Measurements from ENCODE around the gene MRTFA. TPM values are rescaled to one million over a fixed set of nuclear protein-coding genes. Genes with fewer than 3 reads are reported as not detected.

The MRTFA gene
- total and polyA plus RNA-seq, 2 donors, result 22.3 to 37.6 TPM

DNA sequence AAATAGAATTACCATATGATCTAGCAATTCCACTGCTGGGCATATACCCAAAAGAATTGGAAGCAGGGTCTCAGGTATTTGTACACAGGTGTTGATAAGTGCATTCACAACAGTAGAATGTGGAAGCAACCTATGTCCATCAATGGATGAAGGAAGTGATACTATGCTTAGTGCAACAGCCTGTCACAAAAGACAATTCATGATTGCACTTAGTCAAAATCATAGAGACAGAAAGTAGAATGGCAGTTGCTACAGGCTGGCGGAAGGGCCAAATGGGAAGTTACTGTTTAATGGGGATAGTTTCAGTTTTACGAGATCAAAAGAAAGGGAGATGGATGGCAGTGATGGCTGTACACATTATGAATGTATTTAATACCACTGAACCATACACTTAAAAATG lies 224.1 kb downstream of the MRTFA start:
- WGBS, result 92% methylated on average over 2 of the region's 2 CpGs
- H3K4me1 ChIP-seq (ENCODE audit: insufficient read depth), result no peaks in the 10 kb centered on the region
- H3K27ac ChIP-seq (ENCODE audit: low read depth), result no peak overlapping the region
- no peak overlapping the region for H3K4me3 ChIP-seq (ENCODE audit: low read depth, low read length)
- peaks cover 3% of the 10 kb centered on the region for H3K36me3 ChIP-seq (ENCODE audit: insufficient read depth)
- no peak for DNase-seq (ENCODE audit: extremely low spot score)

DNA sequence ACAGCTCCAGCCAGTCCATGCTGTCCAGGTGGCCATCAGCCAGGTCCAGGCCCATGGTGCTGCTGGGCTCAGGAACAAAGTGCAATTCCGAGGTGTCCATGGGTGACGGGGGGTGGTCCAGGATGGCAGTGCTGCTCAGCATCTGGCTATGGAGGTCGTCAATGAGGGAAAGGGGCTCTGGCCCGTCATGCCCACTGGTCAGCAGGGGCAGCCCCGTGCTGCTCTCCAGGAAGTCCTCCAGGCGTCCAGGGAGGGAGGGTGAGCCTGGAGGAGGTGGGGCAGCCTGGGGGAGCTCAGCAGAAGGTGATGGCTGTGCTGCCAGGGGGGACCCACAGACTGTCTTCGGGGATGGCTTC lies 225.0 kb downstream of the MRTFA start:
- Histone ChIP-seq H3K4me3 (ENCODE audit: low read depth, low read length) (no peak overlapping the region), H3K36me3 (ENCODE audit: insufficient read depth) (peaks cover 3% of the 10 kb centered on the region), H3K4me1 (ENCODE audit: insufficient read depth) (no peaks in the 10 kb centered on the region), H3K27ac (ENCODE audit: low read depth) (no peak overlapping the region)
- 77% methylated on average over 7 of the region's 7 CpGs for WGBS
- DNase-seq (ENCODE audit: extremely low spot score), result no peak

DNA sequence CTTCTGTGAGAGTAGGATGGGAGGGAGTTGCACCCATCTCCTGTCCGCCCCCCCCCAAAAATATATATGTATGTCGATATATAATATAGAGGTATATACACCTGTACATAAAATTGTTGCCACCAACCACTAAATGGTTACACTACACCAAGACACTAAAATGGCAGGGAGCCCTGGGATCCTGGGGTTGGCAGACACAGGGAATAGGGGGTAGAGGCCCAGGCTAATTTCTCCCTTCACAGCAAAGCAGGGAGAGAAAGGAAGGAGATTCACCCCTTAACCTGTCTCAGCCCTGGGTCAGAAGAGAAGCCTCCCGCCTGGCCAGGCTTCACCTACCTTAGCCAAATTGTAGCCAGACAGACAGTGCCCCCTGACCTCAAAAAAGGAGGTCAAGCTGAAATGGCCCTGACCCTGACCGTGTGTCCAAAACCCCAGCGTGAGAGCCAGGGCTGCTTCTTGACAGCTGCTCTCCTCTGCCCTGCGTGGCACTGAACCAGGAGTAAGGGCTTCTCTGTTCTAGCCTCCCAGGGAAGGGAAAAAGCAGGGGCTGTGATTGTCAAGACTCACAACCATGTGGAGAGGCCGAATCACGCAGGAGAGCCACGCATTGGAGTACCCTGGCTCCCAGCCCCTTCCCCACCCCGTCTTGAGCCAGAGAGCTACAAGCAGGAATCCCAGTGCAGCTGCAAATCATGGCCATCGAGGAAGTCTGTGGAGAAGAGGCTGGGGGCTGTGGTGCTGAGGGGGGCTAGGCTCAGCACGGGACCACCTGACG lies 225.6 kb downstream of the MRTFA start:
- no peak for DNase-seq (ENCODE audit: extremely low spot score)
- Histone ChIP-seq H3K4me1 (ENCODE audit: insufficient read depth) (no peaks in the 10 kb centered on the region), H3K4me3 (ENCODE audit: low read depth, low read length) (no peak overlapping the region), H3K36me3 (ENCODE audit: insufficient read depth) (peaks cover 1% of the 10 kb centered on the region), H3K27ac (ENCODE audit: low read depth) (no peak overlapping the region)
- 85% methylated on average over 13 of the region's 13 CpGs for WGBS

DNA sequence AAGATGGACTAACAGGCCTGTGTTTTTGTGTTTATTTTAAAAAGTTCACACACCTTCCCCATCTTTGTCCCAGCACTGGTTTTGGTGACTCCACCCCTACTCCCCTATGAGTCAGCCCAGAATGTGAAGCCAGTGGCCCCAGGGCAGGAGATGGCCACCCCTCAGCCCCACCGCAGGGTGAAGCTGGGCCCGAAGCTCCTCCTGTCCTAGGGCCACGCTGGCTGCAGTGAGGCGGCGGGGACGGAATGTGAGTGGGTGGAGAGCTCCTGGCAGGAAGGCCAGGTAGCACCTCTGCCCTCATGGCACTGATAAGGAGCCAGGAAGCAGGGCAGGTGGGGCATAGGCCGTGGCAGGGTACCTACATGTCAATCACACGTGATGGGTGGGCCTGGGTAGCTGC lies 226.2 kb downstream of the MRTFA start:
- no peak for DNase-seq (ENCODE audit: extremely low spot score)
- peaks cover 1% of the 10 kb centered on the region for H3K36me3 ChIP-seq (ENCODE audit: insufficient read depth)
- H3K4me1 ChIP-seq (ENCODE audit: insufficient read depth), result no peaks in the 10 kb centered on the region
- H3K4me3 ChIP-seq (ENCODE audit: low read depth, low read length), result no peak overlapping the region
- H3K27ac ChIP-seq (ENCODE audit: low read depth), result no peak overlapping the region
- WGBS, result 88% methylated on average over 8 of the region's 8 CpGs

DNA sequence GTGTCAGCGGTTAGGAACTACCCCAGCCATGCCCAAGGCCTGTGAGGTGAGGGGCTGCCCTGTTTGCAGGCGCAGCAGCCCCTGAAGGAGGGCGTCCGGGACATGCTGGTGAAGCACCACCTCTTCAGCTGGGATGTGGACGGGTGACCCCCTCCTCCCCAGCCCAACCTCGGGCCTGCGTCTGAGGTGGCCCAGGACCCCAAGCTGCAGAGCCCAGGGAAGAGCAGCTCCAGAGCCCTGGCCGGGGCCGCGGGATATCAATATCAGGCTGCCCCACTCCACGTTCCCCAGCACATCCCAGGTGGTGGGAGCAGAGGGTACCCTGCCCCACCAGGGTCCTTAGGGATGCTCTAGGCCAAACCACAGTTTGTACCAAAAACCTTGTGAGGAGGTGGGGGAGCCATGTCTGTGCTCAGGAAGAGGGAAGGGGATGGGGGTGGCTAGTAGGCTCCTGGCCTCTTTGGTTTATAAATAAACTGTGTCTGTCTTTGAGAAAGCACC lies 226.9 kb downstream of the MRTFA start:
- no peak overlapping the region for H3K4me3 ChIP-seq (ENCODE audit: low read depth, low read length)
- H3K4me1 ChIP-seq (ENCODE audit: insufficient read depth), result no peaks in the 10 kb centered on the region
- no peak overlapping the region for H3K27ac ChIP-seq (ENCODE audit: low read depth)
- H3K36me3 ChIP-seq (ENCODE audit: insufficient read depth), result peaks cover 1% of the 10 kb centered on the region
- no peak for DNase-seq (ENCODE audit: extremely low spot score)
- 91% methylated on average over 11 of the region's 11 CpGs for WGBS

DNA sequence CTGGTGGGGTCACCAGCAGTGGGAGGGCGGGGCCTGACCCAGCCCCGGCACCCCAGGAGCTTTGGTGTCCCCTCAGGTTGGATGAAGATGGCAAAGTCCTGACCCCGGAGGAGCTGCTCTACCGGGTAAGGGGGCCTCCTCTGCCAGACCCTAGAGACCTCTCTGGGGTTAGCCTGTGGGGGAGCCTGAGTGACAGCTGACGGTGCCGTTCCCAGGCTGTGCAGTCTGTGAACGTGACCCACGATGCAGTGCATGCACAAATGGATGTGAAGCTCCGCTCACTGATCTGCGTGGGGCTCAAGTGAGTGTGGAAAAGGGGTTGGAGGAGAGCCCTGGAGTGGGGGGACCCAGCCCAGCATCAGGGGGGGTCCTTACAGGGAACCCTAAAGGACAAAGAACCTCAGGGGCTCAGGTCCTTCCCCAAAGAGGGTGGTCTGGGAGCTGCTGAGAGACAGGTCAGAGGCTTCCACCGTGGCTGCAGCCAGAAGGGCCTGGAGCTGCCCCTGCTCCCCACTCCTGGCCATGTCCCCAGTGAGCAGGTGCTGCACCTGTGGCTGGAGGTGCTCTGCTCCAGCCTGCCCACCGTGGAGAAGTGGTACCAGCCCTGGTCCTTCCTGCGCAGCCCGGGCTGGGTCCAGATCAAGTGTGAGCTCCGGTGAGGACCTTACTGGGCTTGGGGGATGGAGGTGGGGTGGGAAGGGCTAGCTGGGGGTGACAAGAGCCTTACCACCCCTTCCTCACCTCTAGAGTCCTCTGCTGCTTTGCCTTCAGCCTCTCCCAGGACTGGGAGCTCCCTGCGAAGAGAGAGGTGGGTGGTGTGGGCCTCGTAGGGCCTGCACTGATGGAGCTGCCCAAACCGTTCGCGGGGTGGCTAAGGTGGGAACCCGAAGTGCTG lies 227.6 kb downstream of the MRTFA start:
- Histone ChIP-seq H3K36me3 (ENCODE audit: insufficient read depth) (peaks cover 1% of the 10 kb centered on the region), H3K27ac (ENCODE audit: low read depth) (no peak overlapping the region), H3K4me3 (ENCODE audit: low read depth, low read length) (no peak overlapping the region), H3K4me1 (ENCODE audit: insufficient read depth) (no peaks in the 10 kb centered on the region)
- no peak for DNase-seq (ENCODE audit: extremely low spot score)
- 88% methylated on average over 21 of the region's 21 CpGs for WGBS

DNA sequence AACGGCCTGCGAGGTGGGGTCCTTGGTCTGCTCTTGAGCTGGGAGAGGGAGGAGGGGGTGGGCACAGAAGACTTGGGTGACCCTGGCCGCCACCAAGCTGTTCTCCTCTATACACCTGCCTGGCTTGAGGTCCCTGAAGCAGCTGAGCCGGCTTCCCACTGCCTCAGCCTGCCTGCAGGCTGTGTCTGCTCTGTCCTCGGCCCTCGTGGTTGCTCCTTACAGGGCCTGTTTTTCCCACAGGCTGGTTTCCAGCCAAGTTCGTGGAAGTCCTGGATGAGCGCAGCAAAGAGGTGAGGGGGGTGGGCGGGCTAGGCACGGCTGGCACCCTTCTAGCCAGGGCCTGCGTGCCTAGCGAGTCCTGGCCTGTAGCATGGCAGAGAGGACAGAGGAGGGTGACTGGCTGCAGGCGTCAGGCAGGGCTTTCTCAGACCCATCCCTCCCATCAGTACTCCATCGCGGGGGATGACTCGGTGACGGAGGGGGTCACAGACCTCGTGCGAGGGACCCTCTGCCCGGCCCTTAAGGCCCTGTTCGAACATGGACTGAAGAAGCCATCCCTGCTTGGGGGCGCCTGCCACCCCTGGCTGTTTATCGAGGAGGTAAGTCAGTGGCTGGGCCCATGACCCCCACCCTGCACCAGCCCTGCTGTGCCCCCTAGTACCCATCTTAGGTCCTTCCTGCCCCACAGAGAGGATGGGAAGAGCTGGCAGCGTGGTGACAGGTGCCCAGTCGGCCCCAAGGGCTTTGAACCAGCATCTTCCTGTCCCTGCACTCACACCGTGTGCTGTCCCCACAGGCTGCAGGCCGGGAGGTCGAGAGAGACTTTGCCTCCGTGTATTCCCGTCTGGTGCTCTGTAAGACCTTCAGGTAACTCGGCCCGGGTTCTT lies 228.4 kb downstream of the MRTFA start:
- 87% methylated on average over 32 of the region's 32 CpGs for WGBS
- Histone ChIP-seq H3K4me1 (ENCODE audit: insufficient read depth) (no peaks in the 10 kb centered on the region), H3K36me3 (ENCODE audit: insufficient read depth) (peaks cover 1% of the 10 kb centered on the region), H3K27ac (ENCODE audit: low read depth) (no peak overlapping the region), H3K4me3 (ENCODE audit: low read depth, low read length) (no peak overlapping the region)
- DNase-seq (ENCODE audit: extremely low spot score), result no peak

DNA sequence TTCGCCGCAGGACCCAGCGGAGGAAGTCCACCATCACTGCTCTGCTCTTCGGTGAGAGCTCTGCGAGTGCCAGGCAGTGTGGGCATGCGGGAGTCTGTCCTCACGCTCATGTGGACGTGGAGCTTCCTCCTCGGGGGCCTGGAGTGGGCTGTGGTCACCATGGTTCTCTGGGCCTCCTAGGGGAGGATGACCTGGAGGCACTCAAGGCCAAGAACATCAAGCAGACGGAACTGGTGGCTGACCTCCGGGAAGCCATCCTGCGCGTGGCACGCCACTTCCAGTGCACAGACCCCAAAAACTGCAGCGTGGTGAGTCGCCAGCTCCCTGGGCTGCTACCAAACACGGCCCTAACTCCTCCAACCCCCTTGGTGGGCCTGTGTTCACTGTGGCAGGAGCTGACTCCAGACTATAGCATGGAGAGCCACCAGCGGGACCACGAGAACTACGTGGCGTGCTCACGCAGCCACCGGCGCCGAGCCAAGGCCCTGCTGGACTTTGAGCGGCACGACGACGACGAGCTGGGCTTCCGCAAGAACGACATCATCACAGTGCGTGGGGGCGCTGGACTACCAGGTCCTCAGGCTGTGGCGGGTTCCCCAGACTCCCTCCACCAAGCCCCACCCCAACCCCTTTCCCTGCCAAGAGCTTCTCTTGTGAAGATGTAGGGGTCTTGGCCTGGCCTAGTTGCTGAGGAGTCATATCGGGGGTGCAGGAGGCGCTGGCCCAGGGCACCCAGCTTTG lies 229.3 kb downstream of the MRTFA start:
- H3K4me3 ChIP-seq (ENCODE audit: low read depth, low read length), result no peak overlapping the region
- H3K36me3 ChIP-seq (ENCODE audit: insufficient read depth), result peaks cover 1% of the 10 kb centered on the region
- WGBS, result 93% methylated on average over 37 of the region's 37 CpGs
- DNase-seq (ENCODE audit: extremely low spot score), result no peak
- H3K4me1 ChIP-seq (ENCODE audit: insufficient read depth), result no peaks in the 10 kb centered on the region
- no peak overlapping the region for H3K27ac ChIP-seq (ENCODE audit: low read depth)

DNA sequence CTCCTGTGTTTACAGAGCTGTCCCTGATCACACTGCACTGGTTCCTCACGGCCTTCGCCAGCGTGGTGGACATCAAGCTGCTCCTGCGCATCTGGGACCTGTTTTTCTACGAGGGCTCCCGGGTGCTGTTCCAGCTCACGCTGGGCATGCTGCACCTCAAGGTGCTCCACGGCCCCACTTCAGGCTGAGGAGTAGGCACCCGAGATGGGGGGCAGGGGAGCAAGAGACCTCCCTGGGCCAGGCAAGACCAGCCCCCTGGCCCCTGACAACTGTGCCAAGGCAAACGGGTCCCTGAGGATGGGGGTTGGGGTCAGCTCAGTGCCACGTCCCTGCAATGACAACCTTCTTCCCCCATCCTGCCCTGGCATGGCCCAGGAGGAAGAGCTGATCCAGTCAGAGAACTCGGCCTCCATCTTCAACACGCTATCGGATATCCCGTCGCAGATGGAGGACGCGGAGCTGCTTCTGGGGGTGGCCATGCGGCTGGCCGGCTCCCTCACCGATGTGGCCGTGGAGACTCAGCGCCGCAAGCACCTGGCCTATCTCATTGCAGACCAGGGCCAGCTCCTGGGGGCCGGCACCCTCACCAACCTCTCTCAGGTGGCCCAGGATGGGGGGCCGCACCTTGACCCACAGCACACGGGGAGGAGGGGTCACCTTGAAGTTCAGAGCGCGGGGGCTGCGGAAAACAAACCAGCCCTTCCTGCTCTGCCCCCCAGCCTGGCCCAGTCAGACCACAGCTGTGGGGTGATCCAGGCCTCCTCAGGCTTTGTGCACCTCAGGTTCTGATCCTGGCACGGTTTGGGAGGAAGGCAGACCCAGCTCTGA lies 230.2 kb downstream of the MRTFA start:
- no peaks in the 10 kb centered on the region for H3K4me1 ChIP-seq (ENCODE audit: insufficient read depth)
- H3K4me3 ChIP-seq (ENCODE audit: low read depth, low read length), result no peak overlapping the region
- H3K27ac ChIP-seq (ENCODE audit: low read depth), result no peak overlapping the region
- peaks cover 1% of the 10 kb centered on the region for H3K36me3 ChIP-seq (ENCODE audit: insufficient read depth)
- WGBS, result 93% methylated on average over 31 of the region's 31 CpGs
- no peak for DNase-seq (ENCODE audit: extremely low spot score)

DNA sequence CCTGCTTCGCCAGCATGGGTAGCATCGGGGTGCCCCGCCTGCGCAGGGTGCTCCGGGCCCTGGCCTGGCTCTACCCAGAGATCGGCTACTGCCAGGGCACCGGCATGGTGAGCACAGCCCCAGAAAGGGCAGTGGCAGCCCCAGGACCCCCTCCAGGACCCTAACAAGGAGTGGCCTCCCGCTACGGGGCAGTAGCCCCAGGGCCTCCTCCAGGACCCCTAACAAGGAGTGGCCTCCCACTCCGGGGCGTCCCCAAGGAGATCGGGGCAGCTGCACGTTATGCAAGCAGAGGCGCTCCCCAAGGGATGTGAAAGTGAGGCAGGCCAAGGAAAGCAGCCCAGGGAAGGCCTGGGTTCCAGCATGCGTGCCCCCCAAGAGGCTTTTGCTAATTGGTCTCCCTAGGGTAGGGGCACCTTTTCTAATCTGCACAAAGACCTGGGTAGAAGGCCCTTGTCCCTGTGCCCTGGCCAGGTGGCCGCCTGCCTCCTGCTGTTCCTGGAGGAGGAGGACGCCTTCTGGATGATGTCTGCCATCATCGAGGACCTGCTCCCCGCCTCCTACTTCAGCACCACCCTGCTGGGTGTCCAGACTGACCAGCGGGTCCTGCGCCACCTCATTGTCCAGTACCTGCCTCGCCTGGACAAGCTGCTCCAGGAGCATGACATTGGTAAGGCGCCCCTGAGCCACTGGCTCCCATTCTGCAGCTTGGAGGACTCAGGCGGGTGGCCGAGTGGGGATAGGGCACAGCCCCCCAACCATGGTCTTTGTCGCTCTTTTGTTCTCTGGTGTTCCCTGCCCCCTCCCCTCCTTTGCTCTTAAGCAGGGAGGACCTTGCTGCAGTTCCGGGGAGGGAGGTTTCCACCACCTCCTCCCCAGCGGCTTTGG lies 231.1 kb downstream of the MRTFA start:
- Histone ChIP-seq H3K4me3 (ENCODE audit: low read depth, low read length) (no peak overlapping the region), H3K4me1 (ENCODE audit: insufficient read depth) (no peaks in the 10 kb centered on the region), H3K27ac (ENCODE audit: low read depth) (no peak overlapping the region), H3K36me3 (ENCODE audit: insufficient read depth) (peaks cover 1% of the 10 kb centered on the region)
- DNase-seq (ENCODE audit: extremely low spot score), result no peak
- 92% methylated on average over 28 of the region's 28 CpGs for WGBS

DNA sequence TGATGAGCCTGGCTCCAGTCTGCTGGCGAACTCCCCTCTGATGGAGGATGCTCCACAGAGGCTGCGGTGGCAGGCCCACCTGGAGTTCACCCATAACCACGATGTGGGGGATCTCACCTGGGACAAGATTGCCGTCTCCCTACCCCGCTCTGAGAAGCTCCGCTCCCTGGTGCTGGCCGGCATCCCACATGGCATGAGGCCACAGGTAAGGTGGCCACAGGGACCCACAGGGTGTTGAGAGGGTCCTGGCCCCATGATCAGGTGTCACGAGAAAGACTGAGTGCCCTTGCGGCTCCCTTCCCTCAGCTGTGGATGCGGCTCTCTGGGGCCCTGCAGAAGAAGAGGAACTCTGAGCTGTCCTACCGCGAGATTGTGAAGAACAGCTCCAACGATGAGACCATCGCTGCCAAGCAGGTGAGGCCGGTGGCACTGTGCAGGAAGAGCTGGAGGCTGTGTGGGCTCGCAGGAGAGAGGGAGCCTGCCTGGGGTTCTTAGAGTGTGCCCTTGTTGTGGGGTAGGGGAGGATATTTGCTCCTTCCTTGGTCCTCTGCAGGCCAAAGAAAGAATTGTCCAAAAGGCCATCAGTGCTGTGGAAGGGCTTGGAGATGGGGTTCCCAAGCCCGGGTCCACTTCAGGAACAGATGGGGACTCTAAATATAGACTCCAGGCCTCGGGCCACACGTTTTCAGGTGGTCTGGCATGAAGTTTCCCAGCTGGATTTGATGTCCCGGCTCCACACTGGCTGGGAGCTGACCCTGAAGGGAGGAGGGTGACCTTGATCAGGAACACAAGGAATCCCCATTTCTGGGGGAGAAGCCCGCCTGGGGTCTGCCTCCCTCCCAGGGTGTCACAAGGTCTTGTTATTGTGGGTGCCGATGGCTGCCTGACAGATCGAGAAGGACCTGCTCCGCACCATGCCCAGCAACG lies 232.0 kb downstream of the MRTFA start:
- WGBS, result 85% methylated on average over 25 of the region's 25 CpGs
- Histone ChIP-seq H3K36me3 (ENCODE audit: insufficient read depth) (peaks cover 1% of the 10 kb centered on the region), H3K4me3 (ENCODE audit: low read depth, low read length) (no peak overlapping the region), H3K27ac (ENCODE audit: low read depth) (no peak overlapping the region), H3K4me1 (ENCODE audit: insufficient read depth) (no peaks in the 10 kb centered on the region)
- no peak for DNase-seq (ENCODE audit: extremely low spot score)

All from urinary bladder (tissue), 4 donors.